ENCODE data around the gene DPM1.
"Not testable (repeated sequence)": the region's sequence is repeated elsewhere in the genome, so short reads cannot be mapped to it uniquely, and the experiment has no call there.

DPM1 gene

DNA sequence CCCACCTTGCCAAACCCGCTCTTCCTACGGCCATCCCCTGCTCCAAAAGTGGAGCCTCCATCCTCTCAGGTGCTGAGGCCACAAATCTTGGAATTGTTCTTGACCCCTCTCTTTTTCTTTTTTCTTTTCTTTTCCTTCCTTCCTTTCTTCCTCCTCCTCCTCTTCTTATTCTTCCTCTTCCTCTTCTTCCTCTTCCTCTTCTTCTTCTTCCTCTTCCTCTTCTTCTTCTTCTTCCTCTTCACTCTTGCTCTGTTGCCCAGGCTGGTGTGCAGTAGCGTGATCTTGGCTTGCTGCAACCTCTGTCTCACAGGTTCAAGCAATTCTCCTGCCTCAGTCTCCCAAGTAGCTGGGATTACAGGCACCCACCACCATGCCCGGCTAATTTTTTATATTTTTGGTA lies 20.2 kb upstream of the DPM1 start:
- DNase-seq, result not testable (repeated sequence)

DNA sequence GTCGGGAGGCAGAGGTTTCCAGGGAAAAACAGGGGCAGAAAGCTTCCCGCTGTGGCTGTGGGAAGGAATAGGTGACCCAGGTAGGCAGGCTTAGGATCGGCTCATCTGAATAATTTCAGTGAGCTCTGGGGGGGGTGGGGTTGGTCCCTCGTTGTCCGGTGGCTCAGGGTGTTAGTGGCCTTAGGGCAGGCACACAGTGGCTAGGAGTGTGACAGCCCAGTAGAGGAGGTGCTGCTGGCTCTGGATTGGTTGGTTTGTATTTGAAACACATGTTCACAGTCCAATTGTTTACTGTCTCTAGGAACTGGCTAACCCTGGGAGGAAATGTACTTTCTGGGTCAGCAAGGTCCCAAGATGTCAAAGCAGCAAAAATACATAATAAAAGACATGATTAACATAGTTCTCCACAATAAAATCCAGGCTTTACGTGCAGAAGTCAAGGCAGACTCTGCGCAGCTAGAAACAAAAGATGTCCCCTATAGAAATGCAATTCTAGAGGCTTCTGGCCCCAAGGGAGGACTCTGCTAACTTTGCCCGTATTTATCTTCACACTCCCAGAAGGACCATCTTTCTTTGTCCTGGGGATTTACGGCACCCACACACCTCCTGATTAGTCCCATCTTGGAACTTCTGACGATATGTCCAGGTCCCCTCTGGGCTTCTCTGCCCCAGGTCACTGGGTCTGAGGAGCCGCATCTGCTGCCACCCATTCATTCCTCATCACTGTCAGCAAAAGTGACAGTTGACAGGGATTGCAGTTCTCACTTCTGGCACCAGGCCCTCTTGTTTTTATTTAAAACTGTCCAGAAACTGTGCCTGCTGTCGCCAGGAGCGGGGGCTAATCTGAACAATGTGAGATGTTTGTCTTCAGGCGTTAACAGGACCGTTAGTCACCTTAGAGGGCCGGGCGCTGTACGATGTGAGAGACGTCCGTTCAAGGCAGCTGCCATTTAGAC lies 19.0 kb upstream of the DPM1 start:
- DNase-seq, result no peak

DNA sequence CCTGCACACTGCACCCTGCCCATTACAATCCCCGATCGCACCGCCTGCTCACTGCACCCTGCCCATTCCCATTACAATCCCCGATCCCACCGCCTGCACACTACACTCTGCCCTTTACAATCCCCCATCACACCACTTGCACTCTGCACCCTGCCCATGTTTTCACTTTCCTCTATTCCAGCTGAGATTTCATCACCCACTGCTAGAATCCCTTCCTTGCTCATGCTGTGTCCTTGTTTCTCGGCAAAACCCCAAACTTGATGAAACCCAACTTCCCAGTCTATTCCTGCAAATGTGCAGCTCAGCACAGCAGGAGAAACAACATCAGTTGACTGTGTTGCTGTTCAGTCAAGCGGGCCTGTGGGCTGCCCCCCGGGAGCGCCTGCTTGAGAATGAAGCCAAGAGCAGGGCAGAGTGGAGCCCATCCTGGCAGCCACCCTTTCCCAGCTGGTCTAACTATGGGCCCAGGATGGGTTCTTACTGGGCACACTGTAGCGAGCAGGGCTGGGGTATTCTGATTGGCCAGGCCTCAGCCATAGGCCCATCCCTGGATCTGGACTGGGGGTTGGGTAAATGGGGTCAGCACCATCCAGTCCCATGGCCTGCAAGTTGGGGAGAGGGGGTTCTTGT lies 17.5 kb upstream of the DPM1 start:
- no peak for DNase-seq

DNA sequence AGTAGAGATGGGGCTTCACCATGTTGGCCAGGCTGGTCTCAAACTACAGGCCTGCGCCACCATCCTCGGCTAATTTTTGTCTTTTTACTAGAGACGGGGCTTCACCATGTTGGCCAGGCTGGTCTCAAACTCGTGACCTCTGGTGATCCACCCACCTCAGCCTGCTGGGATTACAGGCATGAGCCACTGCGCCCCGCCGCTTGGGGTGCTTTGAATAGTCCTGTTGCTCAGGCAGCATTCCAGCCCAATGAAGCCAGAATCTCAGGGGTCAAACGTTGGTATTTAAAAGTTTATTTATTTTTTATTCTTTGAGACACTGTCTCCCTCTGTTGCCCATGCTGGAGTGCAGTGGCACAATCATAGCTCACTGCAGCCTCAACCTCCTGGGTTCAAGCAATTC lies 11.6 kb upstream of the DPM1 start:
- DNase-seq, result no peak

DNA sequence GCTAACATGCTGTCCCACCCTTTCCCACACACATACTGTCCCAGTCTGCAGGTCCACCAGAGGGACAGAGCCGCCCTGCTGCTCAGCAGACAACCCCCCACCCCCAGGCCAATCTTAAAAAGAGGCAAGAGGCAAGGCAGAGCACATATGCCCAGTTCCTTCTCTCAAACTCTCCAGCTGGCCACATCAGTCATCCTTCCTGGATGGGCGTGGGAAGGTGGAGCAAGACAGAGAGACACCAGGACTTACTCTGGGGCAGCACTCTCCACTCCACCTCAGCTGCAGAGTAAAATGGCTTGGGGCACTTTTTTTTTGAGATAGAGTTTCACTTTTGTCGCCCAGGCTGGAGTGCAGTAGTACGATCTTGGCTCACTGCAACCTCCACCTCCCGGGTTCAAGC lies 11.1 kb upstream of the DPM1 start:
- DNase-seq, result no peak

DNA sequence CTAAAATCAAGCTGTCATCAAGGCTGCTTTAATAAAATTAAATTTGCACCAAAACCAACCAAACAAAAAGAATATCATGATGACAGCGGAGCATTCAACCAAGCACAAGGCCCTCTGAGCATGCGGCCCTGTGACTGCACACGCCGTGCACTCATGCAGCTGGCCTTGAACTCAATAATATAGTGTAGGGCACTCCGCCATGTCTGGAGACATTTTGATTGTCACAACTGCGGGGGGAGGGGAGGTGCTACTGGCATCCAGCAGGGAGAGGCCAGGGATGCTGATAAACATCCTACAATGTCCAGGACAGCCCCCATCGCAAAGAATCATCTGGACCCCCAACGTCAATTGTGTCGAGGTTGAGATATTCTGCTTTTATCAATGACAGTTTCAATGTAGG lies 10.0 kb upstream of the DPM1 start:
- DNase-seq, result no peak

DNA sequence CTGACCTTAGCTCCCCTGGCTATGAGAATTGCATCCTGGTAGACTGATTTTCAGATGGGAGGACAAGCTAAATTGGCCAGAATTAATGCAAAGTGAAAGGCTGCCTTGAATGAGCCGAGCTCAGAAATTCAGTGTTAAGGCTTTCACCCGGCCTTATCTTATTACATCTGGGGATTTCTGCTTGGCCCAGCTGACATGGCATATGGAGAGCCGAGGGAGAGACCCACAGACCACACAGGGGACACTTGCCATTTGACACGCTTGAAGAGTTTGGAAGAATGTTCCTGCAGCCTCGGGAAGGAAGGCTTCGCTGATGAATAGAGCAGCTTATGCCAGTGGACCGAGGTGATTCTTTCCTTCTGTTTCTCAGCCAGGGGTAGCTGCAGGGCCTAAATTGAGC lies 9.3 kb upstream of the DPM1 start:
- no peak for DNase-seq

DNA sequence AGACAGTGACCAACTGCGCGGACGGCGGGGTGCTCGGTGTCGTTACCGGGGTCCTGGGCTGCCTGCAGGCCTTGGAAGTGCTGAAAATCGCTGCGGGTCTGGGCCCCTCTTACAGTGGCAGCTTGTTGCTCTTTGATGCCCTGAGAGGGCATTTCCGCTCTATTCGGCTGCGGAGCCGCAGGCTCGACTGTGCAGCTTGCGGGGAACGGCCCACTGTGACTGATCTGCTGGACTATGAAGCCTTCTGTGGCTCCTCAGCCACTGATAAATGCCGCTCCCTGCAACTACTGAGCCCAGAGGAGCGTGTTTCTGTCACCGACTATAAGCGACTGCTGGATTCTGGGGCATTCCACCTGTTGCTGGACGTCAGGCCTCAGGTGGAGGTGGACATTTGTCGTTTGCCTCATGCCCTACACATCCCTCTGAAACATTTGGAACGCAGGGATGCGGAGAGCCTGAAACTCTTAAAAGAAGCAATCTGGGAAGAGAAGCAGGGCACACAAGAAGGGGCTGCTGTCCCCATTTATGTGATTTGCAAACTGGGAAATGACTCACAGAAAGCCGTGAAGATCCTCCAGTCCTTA lies 1.3 kb upstream of the DPM1 start:
- DNase-seq, result no peak

DNA sequence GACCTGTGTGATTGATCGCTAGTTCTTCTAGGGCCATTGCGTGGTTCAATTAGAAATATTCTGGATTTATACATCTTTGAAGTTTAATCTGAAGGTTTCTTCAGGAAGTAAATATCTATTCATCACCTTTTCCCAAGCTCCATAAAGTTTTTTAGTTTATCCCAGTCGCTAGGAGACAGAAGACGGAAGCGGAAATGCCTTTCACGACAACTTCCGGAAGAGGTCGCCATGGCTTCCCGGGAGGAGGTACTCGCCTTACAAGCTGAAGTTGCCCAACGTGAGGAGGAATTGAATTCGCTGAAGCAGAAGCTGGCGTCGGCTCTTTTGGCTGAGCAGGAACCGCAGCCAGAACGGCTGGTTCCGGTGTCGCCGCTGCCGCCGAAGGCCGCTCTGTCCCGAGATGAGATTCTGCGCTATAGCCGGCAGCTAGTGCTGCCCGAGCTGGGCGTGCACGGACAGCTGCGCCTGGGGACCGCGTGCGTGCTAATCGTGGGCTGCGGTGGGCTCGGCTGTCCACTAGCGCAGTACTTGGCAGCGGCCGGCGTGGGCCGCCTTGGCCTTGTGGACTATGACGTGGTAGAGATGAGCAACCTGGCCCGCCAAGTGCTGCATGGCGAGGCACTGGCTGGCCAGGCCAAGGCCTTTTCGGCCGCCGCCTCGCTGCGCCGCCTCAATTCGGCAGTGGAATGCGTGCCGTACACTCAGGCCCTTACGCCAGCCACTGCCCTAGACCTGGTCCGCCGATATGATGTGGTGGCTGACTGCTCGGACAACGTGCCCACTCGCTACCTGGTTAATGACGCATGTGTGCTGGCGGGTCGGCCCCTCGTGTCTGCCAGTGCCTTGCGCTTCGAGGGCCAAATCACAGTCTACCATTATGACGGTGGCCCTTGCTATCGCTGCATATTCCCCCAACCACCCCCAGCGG lies 547 bp upstream of the DPM1 start, which contains the start of gene MOCS3:
Gene MOCS3 (plus strand): TSS at position 204 of the 928 bp plus-strand sequence. CDS start 25 bp downstream, at position 229.
- DNase-seq, result peak; percentile 54

DNA sequence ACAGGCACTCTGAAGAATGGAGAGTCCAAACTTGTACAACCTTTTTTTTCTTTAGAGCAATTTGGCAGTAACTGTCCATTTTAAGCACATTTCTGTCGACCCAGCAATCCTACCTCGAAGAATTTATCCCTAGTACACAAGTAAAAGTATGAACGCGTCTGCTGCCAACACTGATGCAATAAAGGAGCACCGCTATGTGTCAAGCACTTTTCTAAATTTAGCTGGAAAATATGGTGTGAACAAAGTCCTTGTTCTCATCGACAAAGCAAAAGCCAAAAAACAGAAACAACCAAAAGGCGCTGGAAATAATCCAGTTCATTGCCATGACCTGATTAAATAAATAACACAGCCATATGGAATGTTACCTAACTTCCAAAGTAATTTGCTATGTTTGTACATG lies 1.1 kb downstream of the DPM1 start:
- DNase-seq, result no peak

DNA sequence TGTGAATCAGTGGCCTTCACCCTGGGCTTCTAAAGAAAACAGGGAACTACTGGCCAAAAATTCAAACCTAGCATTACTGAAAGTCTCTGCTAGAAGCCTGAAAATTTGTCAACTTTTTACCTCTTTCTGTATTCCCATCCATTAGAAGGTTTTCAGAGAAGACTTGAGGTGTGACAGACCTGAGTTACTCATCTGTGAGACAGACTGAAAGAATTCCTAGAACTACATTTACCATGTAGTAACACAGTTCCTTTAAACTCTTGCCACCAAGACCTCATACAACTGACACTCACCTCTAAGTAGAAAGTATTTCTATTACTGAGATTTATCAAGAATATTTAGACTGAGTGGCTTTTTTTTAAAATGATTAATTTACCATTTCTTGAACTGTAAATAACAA lies 4.5 kb downstream of the DPM1 start:
- DNase-seq, result no peak

DNA sequence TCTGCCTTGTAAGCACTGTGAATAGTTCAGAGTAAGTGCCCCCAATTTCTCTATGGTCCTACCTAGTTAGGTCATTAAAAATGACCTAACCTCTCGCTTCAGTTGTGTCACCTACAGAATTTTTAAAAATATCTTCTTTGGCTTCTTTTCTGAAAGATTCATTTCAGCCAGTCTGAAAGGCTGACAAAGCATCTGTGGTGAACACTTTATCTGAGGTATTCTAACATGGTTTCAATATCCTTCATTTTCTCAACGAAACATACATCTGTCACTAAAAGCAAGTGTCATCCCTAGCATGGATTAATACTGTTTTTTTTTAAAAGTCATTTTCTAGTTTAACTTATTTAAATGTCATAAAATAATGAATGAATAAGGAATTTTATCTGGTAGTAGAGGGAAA lies 5.1 kb downstream of the DPM1 start:
- no peak for DNase-seq

DNA sequence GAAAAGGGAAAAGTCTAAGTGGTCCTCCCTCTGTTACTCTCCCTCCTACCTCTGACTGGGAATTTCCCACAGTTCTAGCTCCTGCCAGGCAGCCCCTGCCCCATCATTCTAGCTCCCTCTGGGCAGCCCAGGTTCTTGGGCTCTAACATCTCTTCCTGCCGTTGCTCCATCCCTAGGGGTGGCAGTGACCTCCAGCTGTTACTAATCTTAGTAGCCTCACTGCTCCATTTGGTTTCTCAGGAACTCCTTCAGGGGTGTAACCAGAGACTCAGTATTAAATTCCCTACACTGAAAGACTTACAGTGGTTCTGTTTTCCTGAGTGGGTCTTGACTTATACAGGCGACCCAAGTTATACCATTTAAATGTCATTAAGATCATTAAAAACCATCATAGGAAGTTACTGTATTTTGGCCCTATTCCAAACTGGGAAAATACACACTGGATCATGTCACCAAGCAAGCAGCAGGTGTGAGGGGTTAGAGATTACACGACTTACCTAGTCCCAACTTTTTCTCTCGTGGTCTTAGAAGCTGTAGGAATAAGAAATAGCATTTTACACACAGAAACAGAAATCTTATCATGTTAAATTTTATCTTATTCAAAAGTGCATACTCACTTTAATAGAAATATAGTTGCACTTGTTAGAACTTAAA lies 10.1 kb downstream of the DPM1 start:
- DNase-seq, result no peak

DNA sequence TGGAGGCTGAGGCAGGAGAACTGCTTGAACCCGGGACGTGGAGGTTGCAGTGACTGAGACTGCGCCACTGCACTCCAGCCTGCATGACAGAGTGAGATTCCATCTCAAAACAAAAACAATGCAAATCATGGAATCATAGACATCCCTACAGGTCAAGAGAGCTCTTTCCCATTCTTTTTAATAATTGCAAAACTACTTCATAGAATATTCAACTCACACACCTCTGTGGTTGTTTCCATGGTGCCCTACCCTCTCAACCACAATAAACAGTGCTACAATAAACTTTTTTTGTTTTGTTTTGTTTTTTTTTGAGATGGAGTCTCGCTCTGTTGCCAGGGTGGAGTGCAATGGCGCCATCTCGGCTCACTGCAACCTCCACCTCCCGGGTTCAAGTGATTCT lies 15.3 kb downstream of the DPM1 start:
- DNase-seq, result no peak

DNA sequence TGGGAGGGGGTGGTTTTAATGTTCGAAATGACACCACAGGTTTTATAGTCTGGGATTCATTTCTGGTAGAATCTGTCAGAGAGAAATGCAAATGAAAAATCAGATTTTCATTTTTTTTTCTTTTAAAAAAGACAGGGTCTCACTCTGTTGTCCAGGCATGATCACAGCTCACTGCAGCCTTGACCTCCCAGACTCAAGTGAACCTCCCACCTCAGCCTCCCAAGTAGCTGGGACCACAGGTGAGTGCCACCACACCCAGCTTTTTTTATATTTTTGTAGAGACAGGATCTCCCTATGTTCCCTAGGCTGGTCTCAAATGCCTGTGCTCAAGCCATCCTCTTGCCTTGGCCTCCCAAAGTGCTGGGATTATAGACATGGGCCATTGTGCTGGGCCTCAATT lies 24.7 kb downstream of the DPM1 start:
- no peak for DNase-seq

DNA sequence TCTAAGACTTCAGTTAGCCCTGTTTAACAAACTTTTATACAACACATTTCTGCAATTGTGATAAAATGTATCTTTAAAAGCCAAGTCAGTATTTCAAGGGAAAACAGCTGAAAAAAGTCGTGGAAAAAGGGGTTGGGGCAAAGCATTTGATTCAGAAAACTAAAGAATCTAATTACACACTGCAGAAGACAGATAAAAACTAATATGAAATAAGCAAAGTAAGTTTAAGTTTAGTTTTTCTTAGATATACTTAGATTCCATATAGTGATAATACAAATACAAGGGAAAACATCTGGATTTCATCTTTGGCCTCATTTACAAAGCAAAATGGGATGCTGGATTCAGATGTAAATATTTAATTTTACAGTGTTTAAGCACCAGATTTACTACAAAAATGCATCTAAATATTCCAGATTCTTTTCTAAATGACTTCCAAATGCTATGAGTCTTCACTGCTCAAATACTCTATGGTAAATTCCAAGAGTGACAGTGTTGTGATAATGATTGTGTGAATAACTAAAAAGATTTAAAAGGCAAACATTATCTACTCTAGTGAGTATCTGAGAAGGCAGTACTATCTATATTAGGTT lies 25.5 kb downstream of the DPM1 start:
- no peak for DNase-seq

DNA sequence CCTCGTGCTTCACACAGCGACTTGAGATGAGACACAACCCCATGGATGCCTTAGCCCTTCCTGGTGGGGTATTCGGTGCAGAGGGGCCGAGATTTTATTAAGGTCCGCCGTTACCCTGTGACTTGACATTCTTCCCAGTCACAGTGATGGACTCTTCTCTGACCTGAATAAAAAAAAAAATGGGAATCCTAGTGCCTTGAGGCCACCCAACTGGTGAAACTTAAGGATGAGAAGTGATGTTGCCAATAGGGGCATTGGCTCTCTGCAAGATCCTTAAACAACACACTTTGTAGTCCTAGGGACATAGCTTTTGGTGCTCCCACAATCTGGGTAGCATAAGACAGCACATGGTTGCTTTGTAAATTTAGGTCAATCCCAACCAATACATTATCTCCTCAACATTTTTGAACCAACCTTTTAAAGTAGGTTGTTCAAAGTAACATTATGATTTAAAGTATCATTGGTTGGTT lies 26.3 kb downstream of the DPM1 start:
- no peak for DNase-seq

DNA sequence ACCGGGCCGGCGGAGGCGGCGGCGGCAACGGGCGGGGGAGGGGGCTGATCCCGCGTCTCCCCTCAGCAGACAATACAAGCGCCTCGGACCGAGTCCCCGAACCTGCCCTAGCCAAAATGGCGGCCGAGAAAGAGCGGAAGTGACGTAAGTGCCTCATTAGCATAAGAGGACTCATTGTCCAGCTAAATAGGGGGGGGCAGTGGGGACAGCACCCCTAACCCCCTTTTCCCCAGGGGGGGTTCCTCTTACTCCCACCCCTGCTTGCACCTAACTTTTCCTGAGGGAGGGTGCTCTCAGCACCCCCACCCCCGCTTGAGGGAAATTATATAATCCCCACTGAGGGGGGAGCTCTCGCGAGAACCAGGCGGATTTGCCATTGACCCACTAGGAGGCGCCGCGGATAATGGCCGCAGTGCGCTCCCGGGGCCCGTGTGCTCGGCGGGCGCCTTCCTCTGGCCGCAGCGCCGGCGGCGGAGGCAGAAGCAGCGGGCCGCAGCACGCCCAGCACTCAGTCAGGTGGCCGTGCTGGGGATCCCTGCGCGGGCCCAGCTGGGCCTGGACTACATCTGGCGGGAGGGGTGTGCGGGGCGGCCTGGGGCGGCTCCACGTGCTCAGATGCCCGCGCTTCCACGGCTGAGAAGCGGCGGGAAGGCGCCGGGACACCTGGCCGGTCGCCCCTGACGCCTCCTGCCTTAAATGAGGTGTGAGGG lies 26.9 kb downstream of the DPM1 start, which contains the start of gene ADNP:
Gene ADNP (minus strand): TSS at position 132 of the 710 bp plus-strand sequence. CDS start 27,441 bp downstream, outside the sequence.
- DNase-seq, result peak; percentile 84

DNA sequence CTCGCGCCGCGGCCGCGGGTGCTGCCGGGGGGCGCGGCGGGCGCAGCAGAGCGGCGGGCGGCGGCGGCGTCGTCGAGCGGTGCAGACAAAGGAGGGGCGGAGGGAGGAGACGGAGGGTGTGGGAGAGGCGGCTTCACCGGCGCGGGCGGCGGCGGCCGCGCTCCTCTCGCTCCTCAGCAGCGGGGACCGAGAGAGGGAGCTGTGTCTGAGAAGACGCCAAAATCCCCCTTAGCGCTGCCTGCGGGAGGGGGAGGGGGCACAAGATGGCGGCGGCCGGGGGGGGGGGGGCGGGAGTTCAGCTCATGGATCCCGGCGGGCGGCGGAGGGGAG lies 27.4 kb downstream of the DPM1 start:
- DNase-seq, result no peak

DNA sequence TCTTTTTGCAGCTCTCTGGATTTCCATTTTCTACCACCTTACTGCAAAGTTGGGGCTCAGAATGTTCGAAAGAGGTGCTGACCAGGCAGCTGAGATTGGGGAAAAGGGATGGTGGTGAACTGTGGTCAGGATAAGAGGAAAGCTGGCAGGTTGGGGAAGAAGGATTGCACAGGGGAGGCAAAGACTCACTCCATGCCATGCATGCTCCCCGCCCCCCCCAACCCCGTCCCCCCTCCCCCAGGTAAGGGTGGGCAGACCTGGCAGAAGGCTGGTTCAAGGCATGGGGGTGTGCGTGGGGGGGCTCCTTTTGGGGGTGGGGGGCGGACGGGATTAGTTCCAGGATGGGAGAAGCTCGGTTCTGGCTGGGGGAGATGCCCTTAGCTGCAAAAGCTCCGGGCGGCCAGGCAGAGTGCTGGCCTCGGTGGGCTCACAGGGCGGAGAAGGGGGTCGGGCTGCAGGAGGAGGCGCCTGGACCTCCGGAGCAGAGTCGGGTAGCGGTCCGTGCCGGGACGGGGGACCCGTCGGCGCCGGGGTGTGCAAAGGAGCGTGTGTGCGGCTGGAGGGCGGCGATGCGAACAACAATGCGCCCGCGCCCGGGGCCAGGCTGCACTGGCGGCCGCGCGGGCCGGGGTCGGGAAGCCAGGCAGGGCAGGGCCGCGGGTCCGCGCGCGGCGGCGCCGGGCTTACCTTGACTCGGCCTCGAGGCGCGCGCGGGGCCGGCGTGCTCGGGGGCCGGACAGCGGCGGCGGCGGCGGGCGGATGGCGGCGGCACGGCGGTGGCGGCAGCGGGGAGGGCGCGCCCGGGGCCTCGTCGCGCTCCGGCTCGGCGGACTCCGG lies 28.0 kb downstream of the DPM1 start:
- no peak for DNase-seq
